Melanocyte of skin (primary cell): ENCODE data around the gene ASB10. TPM values are rescaled to one million over a fixed set of nuclear protein-coding genes. Genes with fewer than 3 reads are reported as not detected.

Experiments used
- total RNA-seq, 2 donors: library from RNA; depleted of rRNA; stranded (reverse); fragments of >200 nt; gene quantifications; 2 replicates each; pipeline ENCODE4 v1.2.3, GENCODE V29; 2012

The ASB10 gene
- not detected for total RNA-seq

GRCh38 chr7:151186640-151187408 lies at the start of gene ASB10:
Gene ASB10, minus strand, starts transcription at chr7:151187250. Its CDS starts 120 bp downstream, at chr7:151187130.

DNA sequence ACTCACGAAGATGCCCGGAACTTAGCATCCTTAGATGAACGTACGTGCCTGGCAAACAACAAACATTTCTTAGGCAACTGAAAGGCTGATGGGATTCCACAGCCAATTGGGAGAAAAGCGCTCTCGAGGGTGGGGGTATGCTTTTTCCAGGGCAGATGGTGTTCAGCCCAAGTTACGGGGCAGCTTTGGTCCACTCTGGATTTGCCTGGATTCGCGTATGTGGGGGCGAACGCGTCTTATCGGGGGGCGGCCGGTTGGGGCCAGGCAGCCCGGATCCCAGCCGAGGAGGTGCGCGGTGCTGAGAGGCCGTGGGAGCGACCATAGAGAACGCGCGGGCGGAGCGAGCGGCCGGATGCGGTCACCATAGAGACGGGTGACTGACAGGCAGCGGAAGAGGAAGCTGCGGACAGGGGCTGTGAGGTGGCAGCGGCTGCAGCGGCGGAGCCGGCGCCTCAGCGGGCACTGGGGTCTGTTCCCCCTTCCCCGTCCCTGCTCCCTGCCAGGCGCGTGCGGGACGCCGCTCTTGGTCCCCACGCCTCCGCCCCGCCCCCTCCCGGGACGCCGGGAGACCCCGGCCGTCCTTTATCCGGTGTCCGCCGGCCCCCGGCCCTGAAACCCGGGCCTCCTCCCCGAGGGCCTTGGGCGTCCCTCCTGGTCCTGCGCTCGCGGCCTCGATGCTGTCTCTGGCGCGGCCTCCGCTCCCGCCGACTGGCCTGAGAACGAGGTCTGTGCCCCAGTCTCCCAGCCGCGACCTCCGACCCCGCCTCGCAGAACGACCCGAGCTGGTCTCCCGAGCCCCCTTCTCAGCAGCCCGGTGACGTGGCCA lies 45.3 kb upstream of the ASB10 start, which contains the start of gene CHPF2:
Gene CHPF2 (plus strand): TSS at position 393 of the 826 bp plus-strand sequence. CDS start 1,529 bp downstream, outside the sequence.

GRCh38 chr7:151226875-151227782 lies 40.1 kb upstream of the ASB10 start, which contains the start of gene ABCF2:
Gene ABCF2, minus strand, starts transcription at chr7:151227205. Its CDS starts 747 bp downstream, at chr7:151226458.

DNA sequence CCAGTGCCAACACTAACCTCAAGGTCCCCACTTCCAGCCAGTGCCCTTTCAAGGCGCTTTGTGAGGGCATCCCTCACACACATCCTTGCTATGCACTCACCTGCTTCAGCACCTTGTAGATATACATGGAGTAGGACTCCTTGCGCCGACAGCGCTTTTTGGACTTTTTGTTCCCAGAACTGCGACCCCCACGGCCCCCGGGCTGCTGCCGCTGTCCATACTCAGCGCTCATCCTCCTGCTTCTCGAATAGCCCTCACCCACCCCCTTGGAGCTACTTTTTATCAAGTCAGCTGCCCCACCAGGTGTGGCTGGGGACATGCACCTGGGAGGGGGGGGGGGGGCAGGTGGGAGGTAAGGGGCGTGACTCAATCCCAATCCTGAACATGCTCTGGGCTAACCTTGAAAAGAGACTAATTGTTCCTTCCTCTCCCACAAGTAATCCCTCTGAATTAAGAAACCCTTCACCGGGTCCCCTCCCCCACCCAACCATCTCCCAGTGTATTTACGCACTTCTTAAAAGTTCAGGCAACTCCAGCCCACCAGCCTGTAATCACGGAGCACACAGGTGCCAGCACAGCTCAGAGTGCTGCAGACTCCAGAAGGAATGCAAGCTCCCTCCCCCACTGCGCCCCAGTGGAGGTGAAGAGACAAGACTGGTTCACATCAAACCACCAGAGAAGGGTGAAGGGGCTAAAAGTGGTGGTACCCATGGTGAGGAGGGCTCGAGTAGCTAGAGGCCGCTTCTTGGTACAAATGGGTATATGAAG lies 23.2 kb upstream of the ASB10 start, which contains the start of gene H2BK1:
Gene H2BK1 (minus strand): TSS at position 402 of the 768 bp plus-strand sequence. CDS start 170 bp downstream, at position 232.

GRCh38 chr7:151167197-151167961 lies 19.7 kb downstream of the ASB10 start, which contains the start of gene GBX1:
Gene GBX1, minus strand, starts transcription at chr7:151167694. Its CDS starts 146 bp downstream, at chr7:151167548.

Other genes with a start within 250 kb of the ASB10 start
- not detected for gene KCNH2, start 208.9 kb downstream of the ASB10 start, total RNA-seq
- 1 to 10 TPM in 1 of 2 donors, under 1 TPM in 1; 0.69 to 7.0 TPM for gene NOS3, start 196.2 kb downstream of the ASB10 start, total RNA-seq
- gene ATG9B, start 162.8 kb downstream of the ASB10 start, total RNA-seq = under 1 TPM in 1 of 2 donors, not detected in 1; under 0.01 TPM
- 10 to 100 TPM; 36.6 to 44.4 TPM for gene ABCB8, start 158.8 kb downstream of the ASB10 start, total RNA-seq
- 1 to 10 TPM in 1 of 2 donors, under 1 TPM in 1; 0.33 to 1.0 TPM for gene ASIC3, start 138.7 kb downstream of the ASB10 start, total RNA-seq
- gene CDK5, start 129.4 kb downstream of the ASB10 start, total RNA-seq = 10 to 100 TPM; 28.2 to 31.6 TPM
- gene SLC4A2, start 127.7 kb downstream of the ASB10 start, total RNA-seq = 100 to 1,000 TPM in 1 of 2 donors, 10 to 100 TPM in 1; 85.3 to 111 TPM
- 10 to 100 TPM; 74.3 to 86.0 TPM for gene FASTK, start 106.4 kb downstream of the ASB10 start, total RNA-seq
- gene TMUB1, start 103.8 kb downstream of the ASB10 start, total RNA-seq = 10 to 100 TPM; 15.1 to 20.6 TPM
- 100 to 1,000 TPM in 1 of 2 donors, 10 to 100 TPM in 1; 66.1 to 100 TPM for gene AGAP3, start 100.8 kb downstream of the ASB10 start, total RNA-seq
- gene GBX1, start 19.6 kb downstream of the ASB10 start, total RNA-seq = not detected
- not detected for gene H2BK1, start 23.2 kb upstream of the ASB10 start, total RNA-seq
- gene ABCF2, start 40.0 kb upstream of the ASB10 start, total RNA-seq = 10 to 100 TPM; 54.0 to 78.6 TPM
- 10 to 100 TPM; 32.6 to 37.9 TPM for gene CHPF2, start 45.2 kb upstream of the ASB10 start, total RNA-seq
- 10 to 100 TPM in 1 of 2 donors, 1 to 10 TPM in 1; 9.0 to 13.1 TPM for gene SMARCD3, start 61.4 kb upstream of the ASB10 start, total RNA-seq
- gene NUB1, start 154.6 kb upstream of the ASB10 start, total RNA-seq = 10 to 100 TPM; 32.7 to 34.0 TPM
- under 1 TPM in 1 of 2 donors, not detected in 1; 0.69 TPM for gene WDR86, start 222.8 kb upstream of the ASB10 start, total RNA-seq